Neuronal stem cell (in vitro differentiated cells): ENCODE data around the gene FAM221B.

Experiments
- DNase-seq: peaks from one replicate; pipeline ENCODE4 v3.0.0-alpha.2; 2013; ENCODE audit warnings: low spot score
- H2AFZ ChIP-seq: one replicate; pipeline ENCODE4 v1.6.1; 2013; ENCODE audit warnings: mild to moderate bottlenecking, low read length, inconsistent platforms
- H2AK5ac ChIP-seq: 2 replicates; pipeline ENCODE4 v1.6.1; 2013; ENCODE audit warnings: low read depth, mild to moderate bottlenecking, inconsistent platforms, low read length, moderate library complexity, mixed read lengths
- H2BK120ac ChIP-seq: 2 replicates; pipeline ENCODE4 v1.6.1; 2013; ENCODE audit warnings: low read depth, mild to moderate bottlenecking, inconsistent platforms, low read length, moderate library complexity, mixed read lengths
- H2BK12ac ChIP-seq: one replicate; pipeline ENCODE4 v1.6.1; 2013; ENCODE audit warnings: low read length, inconsistent platforms
- H2BK15ac ChIP-seq: 2 replicates; pipeline ENCODE4 v1.6.1; 2013; ENCODE audit warnings: mild to moderate bottlenecking, low read length, inconsistent platforms, mixed read lengths
- H2BK5ac ChIP-seq: one replicate; pipeline ENCODE4 v1.6.1; 2013; ENCODE audit warnings: inconsistent platforms, mild to moderate bottlenecking, low read length, moderate library complexity
- H3K14ac ChIP-seq: one replicate; pipeline ENCODE4 v1.6.1; 2013; ENCODE audit warnings: low read length, inconsistent platforms
- H3K18ac ChIP-seq: 2 replicates; pipeline ENCODE4 v1.6.1; 2013; ENCODE audit warnings: low read length, inconsistent platforms
- H3K23ac ChIP-seq: 2 replicates; pipeline ENCODE4 v1.6.1; 2013; ENCODE audit warnings: low read depth, mild to moderate bottlenecking, mixed read lengths, low read length, inconsistent platforms; ENCODE audit not compliant: poor library complexity
- H3K27ac ChIP-seq: replicated peaks from 3 replicates; pipeline ENCODE4 v1.5.1; 2013; ENCODE audit warnings: low read length, inconsistent platforms
- H3K27me3 ChIP-seq, 3 experiments: 2 replicates each; pipeline ENCODE4 v1.6.1; 2013; ENCODE audit warnings: low read length in 3 of 3, mild to moderate bottlenecking in 2 of 3, inconsistent platforms in 1 of 3, low read depth in 1 of 3, mixed read lengths in 1 of 3, moderate library complexity in 1 of 3; ENCODE audit not compliant: control insufficient read depth in 3 of 3, insufficient read depth in 3 of 3
- H3K36me3 ChIP-seq, 2 donors: replicated peaks in 1 of 2; 2 replicates each; pipeline ENCODE4 v1.6.1; 2013; ENCODE audit warnings: low read length in 2 of 2; ENCODE audit not compliant: control insufficient read depth in 2 of 2, insufficient read depth in 2 of 2
- H3K4ac ChIP-seq: 2 replicates; pipeline ENCODE4 v1.6.1; 2013; ENCODE audit warnings: inconsistent platforms, mild to moderate bottlenecking, low read length, moderate library complexity
- H3K4me1 ChIP-seq, 2 donors: 1 replicate in 1 of 2; 2 replicates in 1 of 2; pipeline ENCODE4 v1.6.1; 2013; ENCODE audit warnings: low read length in 2 of 2, low read depth in 1 of 2; ENCODE audit not compliant: control insufficient read depth in 2 of 2, insufficient read depth in 1 of 2
- H3K4me2 ChIP-seq: one replicate; pipeline ENCODE4 v1.6.1; 2013; ENCODE audit warnings: mild to moderate bottlenecking, low read length, inconsistent platforms; ENCODE audit not compliant: insufficient read depth, poor library complexity, severe bottlenecking
- H3K4me3 ChIP-seq, 2 donors: 2 replicates each; pipeline ENCODE4 v1.5.1; 2013; ENCODE audit warnings: low read length in 2 of 2, mild to moderate bottlenecking in 2 of 2, inconsistent platforms in 1 of 2, moderate library complexity in 1 of 2
- H3K79me1 ChIP-seq: one replicate; pipeline ENCODE4 v1.6.1; 2013; ENCODE audit warnings: low read depth, mild to moderate bottlenecking, inconsistent platforms, low read length, moderate library complexity
- H3K9ac ChIP-seq: one replicate; pipeline ENCODE4 v1.6.1; 2013; ENCODE audit warnings: mild to moderate bottlenecking, low read depth, low read length, inconsistent platforms; ENCODE audit not compliant: poor library complexity
- H3K9me3 ChIP-seq, 2 donors: replicated peaks in 1 of 2; 2 replicates each; pipeline versions ENCODE3 to v1.6.1; 2013; ENCODE audit warnings: low read length in 2 of 2, mild to moderate bottlenecking in 2 of 2, inconsistent platforms in 1 of 2, low read depth in 1 of 2, mixed read lengths in 1 of 2, moderate library complexity in 1 of 2; ENCODE audit not compliant: control insufficient read depth in 2 of 2, insufficient read depth in 1 of 2
- H4K8ac ChIP-seq: one replicate; pipeline ENCODE4 v1.6.1; 2013; ENCODE audit warnings: low read depth, mild to moderate bottlenecking, inconsistent platforms, low read length, moderate library complexity
- H4K91ac ChIP-seq: one replicate; pipeline ENCODE4 v1.6.1; 2013; ENCODE audit warnings: low read length, low read depth, mild to moderate bottlenecking, inconsistent platforms; ENCODE audit not compliant: poor library complexity
- WGBS, 2 donors: extraction: QIAGEN DNeasy Blood & Tissue Kit; methylation state at CpG; one replicate each; pipeline ENCODE4 v1.1.7; 2013; ENCODE audit warnings: missing lambda C conversion rate in 2 of 2, mixed read lengths in 1 of 2; ENCODE audit not compliant: insufficient read length in 2 of 2, insufficient replicate concordance in 1 of 2; ENCODE audit errors: extremely low coverage in 2 of 2; 5-methylcytosine and 5-hydroxymethylcytosine counted together

The FAM221B gene

GRCh38 chr9:35829084-35829763 lies 692 bp upstream of the FAM221B start, which contains the start of gene TMEM8B:
TSS of gene TMEM8B (plus strand) at chr9:35829228. CDS start at chr9:35829448, 220 bp downstream.
- H3K9ac ChIP-seq, result peak within 1 kb of the TSS; percentile 83
- no CpG with 5 or more reads among the region's 53 CpGs for WGBS, 2 donors
- no peak within 1 kb of the TSS for H2BK12ac ChIP-seq
- no peak within 1 kb of the TSS for H3K4ac ChIP-seq
- H3K4me3 ChIP-seq, result peak within 1 kb of the TSS; percentile 60 to 86
- H2AFZ ChIP-seq, result peak within 1 kb of the TSS; percentile 84
- peak within 1 kb of the TSS; percentile 91 for H3K4me2 ChIP-seq
- H3K9me3 ChIP-seq, result no peaks in the 10 kb centered on the region
- H4K8ac ChIP-seq, result peak within 1 kb of the TSS; percentile 33
- H3K36me3 ChIP-seq, result peaks cover 1 to 2% of the 10 kb centered on the region in 2 donors
- no peak within 1 kb of the TSS for H2BK120ac ChIP-seq
- H2BK5ac ChIP-seq, result no peak within 1 kb of the TSS
- H4K91ac ChIP-seq, result no peak within 1 kb of the TSS
- peak within 1 kb of the TSS; percentile 95 for H3K18ac ChIP-seq
- H3K23ac ChIP-seq, result peak within 1 kb of the TSS; percentile 18
- H3K27ac ChIP-seq, result peak within 1 kb of the TSS; percentile 93
- DNase-seq, result peak; percentile 94
- no peak within 1 kb of the TSS for H3K14ac ChIP-seq
- H3K79me1 ChIP-seq, result peaks cover 1% of the 10 kb centered on the region
- H3K4me1 ChIP-seq, result peaks cover 5 to 10% of the 10 kb centered on the region in 2 donors
- no peak within 1 kb of the TSS for H2BK15ac ChIP-seq
- H2AK5ac ChIP-seq, result no peak within 1 kb of the TSS
- H3K27me3 ChIP-seq, result no peaks in the 10 kb centered on the region

GRCh38 chr9:35827486-35827885 lies 1.0 kb downstream of the FAM221B start:
- Histone ChIP-seq H2BK5ac (no peak overlapping the region), H2AK5ac (no peak overlapping the region), H3K4me3 (no peak overlapping the region), H2BK15ac (no peak overlapping the region), H3K36me3 (no peaks in the 10 kb centered on the region), H3K9ac (no peak overlapping the region), H3K27ac (no peak overlapping the region), H3K4me1 (peaks cover 5 to 10% of the 10 kb centered on the region in 2 donors), H3K14ac (no peak overlapping the region), H3K18ac (no peak overlapping the region), H4K91ac (no peak overlapping the region), H3K4ac (no peak overlapping the region), H3K79me1 (peaks cover 1% of the 10 kb centered on the region), H4K8ac (no peak overlapping the region), H2BK12ac (no peak overlapping the region), H3K4me2 (no peak overlapping the region), H3K23ac (no peak overlapping the region), H2AFZ (no peak overlapping the region), H2BK120ac (no peak overlapping the region), H3K9me3 (no peaks in the 10 kb centered on the region), H3K27me3 (no peaks in the 10 kb centered on the region)
- no peak for DNase-seq
- no CpG with 5 or more reads among the region's 3 CpGs for WGBS, 2 donors

- Histone ChIP-seq H2AK5ac (no peak overlapping the region), H3K14ac (no peak overlapping the region), H3K18ac (no peak overlapping the region), H2AFZ (peak overlapping the region; percentile 64), H4K8ac (no peak overlapping the region), H3K4me3 (no peak overlapping the region), H2BK5ac (no peak overlapping the region), H2BK15ac (no peak overlapping the region), H3K9me3 (no peaks in the 10 kb centered on the region), H3K23ac (no peak overlapping the region), H2BK120ac (no peak overlapping the region), H4K91ac (no peak overlapping the region), H3K9ac (no peak overlapping the region), H3K27me3 (no peaks in the 10 kb centered on the region), H2BK12ac (no peak overlapping the region), H3K4me2 (no peak overlapping the region), H3K36me3 (no peaks in the 10 kb centered on the region), H3K79me1 (peaks cover 1% of the 10 kb centered on the region), H3K4ac (no peak overlapping the region), H3K27ac (no peak overlapping the region), H3K4me1 (peaks cover 5 to 11% of the 10 kb centered on the region in 2 donors)
- no CpG with 5 or more reads among the region's 4 CpGs for WGBS, 2 donors
- peak; percentile 33 for DNase-seq
Observed at GRCh38 chr9:35826071-35826701, 2.3 kb downstream of the FAM221B start.

GRCh38 chr9:35822926-35823325 lies 5.6 kb downstream of the FAM221B start:
- Histone ChIP-seq H3K36me3 (no peaks in the 10 kb centered on the region), H3K27me3 (no peaks in the 10 kb centered on the region), H4K8ac (no peak overlapping the region), H3K9me3 (no peaks in the 10 kb centered on the region), H3K27ac (no peak overlapping the region), H2BK120ac (no peak overlapping the region), H3K23ac (no peak overlapping the region), H3K9ac (no peak overlapping the region), H3K14ac (no peak overlapping the region), H2BK15ac (no peak overlapping the region), H3K4me3 (no peak overlapping the region), H3K4ac (no peak overlapping the region), H3K4me1 (peaks cover 1 to 2% of the 10 kb centered on the region in 2 donors), H3K4me2 (no peak overlapping the region), H2AK5ac (no peak overlapping the region), H4K91ac (no peak overlapping the region), H2BK12ac (no peak overlapping the region), H2AFZ (no peak overlapping the region), H3K79me1 (no peaks in the 10 kb centered on the region), H3K18ac (no peak overlapping the region), H2BK5ac (no peak overlapping the region)
- no peak for DNase-seq
